GM12873 (cell line): Measurements from ENCODE around the gene NCOR1.

ENCODE experiments used
- TF ChIP-seq, protein P1 (sequence below): IDR thresholded peaks from 2 replicates; pipeline ENCODE4 v1.5.1; 2012; ENCODE audit warnings: low read depth, mild to moderate bottlenecking, moderate library complexity, low read length, control low read depth; ENCODE audit not compliant: insufficient read depth; ENCODE audit errors: missing control alignments

NCOR1 gene

DNA sequence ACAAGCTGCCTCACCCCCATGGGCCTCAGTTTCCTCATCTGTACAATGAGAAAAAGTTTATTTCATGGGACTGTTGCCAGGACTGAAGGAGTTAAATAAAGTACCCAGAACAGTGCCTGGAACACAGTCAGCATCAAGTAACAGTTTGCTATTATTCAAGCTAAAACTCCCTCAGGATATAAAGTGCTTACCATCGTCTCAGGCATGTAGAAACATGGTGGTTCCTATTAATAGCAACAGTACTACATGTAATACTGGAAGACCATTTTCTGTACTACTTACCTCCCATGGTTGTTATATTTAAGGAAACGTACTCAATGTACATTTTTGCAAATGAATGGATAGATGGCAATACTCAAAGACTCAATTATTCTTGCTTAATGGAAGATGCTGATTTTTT is 93.4 kb downstream of the NCOR1 start:
- TF ChIP-seq, protein P1, sequence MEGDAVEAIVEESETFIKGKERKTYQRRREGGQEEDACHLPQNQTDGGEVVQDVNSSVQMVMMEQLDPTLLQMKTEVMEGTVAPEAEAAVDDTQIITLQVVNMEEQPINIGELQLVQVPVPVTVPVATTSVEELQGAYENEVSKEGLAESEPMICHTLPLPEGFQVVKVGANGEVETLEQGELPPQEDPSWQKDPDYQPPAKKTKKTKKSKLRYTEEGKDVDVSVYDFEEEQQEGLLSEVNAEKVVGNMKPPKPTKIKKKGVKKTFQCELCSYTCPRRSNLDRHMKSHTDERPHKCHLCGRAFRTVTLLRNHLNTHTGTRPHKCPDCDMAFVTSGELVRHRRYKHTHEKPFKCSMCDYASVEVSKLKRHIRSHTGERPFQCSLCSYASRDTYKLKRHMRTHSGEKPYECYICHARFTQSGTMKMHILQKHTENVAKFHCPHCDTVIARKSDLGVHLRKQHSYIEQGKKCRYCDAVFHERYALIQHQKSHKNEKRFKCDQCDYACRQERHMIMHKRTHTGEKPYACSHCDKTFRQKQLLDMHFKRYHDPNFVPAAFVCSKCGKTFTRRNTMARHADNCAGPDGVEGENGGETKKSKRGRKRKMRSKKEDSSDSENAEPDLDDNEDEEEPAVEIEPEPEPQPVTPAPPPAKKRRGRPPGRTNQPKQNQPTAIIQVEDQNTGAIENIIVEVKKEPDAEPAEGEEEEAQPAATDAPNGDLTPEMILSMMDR: no peak

DNA sequence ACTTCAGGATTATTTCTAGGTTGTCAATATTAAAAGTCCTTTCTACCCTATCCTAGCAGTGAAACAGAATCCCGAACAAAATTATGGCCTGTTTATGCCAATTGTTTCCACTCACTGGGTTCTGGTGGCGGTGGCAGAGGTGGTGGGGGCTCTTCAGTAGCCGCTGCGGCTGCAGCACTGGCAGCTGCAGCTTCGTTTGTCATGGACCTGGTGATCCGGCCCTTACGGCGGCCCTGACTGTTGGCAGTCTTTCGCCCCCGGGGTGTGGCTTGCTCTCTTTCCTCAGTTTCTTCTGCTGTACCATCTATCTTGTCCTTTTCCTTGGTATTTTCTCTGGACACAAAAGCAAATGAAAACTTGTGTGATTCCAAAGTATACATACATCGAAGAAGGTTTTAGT is 94.4 kb downstream of the NCOR1 start:
- TF ChIP-seq, protein P1: no peak

DNA sequence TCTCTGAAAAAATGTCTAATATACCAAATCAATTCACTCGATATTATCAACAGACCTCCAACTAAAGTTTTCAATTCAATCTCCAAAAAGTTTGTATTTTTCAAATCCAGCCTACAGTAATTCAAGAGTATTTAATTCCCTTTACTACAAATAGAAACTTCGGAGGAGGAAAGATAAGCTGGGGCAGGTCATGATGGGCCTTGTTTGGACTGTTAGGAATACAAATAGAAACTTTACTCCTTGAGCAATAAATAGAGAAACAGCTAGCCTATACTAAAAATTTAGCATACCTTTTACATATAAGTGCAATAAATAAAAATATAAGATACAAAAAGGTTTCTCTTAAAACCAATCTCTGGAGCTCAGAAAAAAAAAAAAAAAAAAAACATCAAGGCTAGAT is 98.2 kb downstream of the NCOR1 start:
- TF ChIP-seq, protein P1: no peak

DNA sequence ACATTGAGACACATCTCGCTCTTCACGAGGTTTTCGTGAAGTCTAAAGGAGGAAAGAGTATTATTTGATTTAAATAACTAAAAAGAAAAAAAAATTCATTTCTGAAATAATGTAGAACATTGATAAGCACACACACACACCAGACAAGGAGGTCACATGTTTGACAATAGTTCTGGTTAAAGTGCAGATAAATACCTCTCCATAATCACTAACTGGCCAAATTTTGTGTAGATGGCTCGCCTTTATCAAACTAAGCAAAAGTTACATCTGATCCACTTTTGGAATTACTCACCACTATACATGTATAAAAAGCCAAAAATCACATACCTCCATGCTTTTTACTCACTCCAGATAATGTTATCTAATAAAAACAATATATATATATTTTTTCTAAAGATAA is 106.5 kb downstream of the NCOR1 start:
- TF ChIP-seq, protein P1: no peak

DNA sequence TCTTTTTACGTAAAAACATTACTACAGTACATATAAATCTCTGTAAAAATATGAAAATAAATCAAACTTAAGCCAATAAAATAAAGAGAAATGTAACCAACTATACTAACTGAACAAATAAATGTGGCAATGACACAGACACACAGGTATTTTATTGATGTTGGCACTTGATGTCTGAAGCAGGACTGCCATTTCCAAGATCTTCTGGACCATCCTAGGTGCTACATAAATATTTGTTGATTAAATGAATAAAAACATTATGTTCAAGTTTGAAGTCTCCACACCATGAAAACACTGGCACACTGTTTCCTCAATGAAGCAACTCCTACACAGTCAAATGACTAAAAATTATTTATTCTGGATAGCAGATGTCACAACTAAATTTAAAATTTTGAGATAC is 106.9 kb downstream of the NCOR1 start:
- TF ChIP-seq, protein P1: no peak

DNA sequence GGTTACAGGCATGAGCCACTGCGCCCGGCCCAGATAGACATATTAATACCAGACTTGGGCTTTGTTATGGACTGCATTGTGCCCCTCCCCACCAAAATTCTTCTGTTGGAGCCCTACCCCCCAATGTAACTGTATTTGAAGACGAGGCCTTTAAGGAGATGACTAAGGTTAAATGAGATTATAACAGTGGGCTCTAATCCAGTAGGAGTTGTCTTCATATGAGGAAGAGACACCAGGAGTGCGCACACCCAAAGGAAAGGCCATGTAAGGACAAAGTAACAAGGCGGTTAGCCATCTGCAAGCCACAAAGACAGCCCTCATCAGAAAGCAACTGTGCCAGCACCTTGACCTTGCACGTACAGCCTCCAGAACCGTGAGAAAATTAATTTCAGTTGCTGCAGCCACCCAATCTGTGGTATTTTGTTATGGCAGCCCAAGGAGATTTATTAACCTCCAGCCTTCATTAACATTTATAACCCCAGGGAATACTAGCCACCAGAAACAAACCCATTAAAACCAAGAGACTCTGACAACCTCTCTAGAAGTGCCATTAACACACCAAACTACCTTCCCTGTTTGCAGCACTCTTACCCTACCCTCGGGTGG is 108.1 kb downstream of the NCOR1 start:
- TF ChIP-seq, protein P1: no peak

DNA sequence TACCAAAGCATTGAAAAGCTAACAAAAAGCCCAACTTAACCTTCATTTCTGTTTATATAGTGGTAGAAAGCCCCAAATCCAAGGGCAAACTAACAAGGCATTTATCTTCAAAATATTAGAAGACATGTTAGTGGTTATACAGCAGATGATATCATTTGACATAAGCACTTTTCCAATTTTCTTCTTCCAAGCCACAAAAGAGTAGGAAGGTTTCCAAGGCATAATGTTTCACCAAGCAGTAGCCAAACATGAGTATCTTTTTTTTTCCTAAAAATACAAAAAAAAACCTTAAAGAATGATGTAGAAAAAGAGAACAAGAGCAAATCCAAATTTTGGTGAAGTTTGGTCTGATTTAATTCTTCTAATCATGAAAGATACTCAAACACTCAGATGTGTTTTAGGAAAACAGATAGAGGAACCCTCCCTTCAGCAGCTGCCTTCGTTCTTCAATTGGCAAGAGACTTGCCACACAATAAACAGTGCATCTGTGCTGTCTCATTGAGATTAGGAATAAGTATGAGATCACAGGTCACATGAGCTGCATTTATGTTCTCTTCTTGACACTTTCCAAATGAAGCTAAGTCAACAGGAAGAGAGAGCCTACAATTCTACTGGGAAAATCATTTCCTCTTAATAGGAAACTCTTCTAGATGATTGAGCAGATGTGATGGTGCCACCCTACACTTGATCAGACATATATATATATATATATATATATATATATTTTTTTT is 109.0 kb downstream of the NCOR1 start:
- TF ChIP-seq, protein P1: no peak
